Stimulated activated CD4-positive, alpha-beta T cell treated with anti-CD3 and anti-CD28 coated beads, TNF-alpha, amount 100 ng/mL, for 1 hour (primary cell): ENCODE results near the gene CCK.

Experiments
- DNase-seq, 3 donors: peaks; one replicate each; pipeline ENCODE4 v3.0.0-alpha.2; 2020; ENCODE audit warnings: low read depth in 3 of 3, low spot score in 1 of 3

Gene CCK

GRCh38 chr3:42226470-42227425, 39.2 kb downstream of the CCK start:
- no peak for DNase-seq

DNA sequence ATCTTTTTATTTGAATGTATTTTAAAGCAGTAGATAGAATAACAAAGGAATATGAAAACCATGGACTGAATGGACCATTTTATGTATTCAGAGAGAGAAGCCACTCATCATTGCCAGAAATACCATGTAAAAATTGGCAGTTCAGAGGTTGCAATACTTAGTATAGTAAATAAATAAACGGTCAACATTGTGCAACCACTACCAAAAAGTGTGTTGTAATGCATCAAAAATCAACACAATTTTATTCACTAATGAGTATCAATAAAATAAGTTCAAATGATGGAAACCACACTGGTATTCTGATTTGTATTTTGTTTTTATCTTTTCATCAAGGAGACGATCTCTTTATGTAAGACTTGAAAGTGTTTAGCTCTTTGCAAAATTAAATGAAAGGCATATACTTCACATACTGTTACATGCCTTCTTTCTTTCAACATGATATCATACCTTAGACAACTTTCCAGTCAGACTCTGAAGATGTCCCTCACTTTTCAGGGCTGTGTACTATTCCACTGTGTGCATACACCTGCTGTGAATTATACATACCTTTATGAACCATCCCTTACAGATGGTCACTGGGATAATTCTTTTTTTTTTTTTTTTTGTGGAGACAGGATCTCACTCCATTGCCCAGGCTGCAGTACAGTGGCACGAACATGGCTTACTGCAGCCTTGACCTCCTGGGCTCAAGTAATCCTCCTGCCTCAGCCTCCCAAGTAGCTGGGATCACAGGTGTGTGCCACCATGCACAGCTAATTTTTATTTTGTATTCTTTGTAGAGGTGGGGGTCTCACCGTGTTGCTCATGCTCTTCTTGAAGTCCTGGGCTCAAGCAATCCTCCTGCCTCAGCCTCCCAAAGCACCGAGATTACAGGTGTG, 40.3 kb downstream of the CCK start:
- no peak for DNase-seq

- DNase-seq: no peak
These were observed 41.1 kb downstream of the CCK start for GRCh38 chr3:42224658-42225421.

DNA sequence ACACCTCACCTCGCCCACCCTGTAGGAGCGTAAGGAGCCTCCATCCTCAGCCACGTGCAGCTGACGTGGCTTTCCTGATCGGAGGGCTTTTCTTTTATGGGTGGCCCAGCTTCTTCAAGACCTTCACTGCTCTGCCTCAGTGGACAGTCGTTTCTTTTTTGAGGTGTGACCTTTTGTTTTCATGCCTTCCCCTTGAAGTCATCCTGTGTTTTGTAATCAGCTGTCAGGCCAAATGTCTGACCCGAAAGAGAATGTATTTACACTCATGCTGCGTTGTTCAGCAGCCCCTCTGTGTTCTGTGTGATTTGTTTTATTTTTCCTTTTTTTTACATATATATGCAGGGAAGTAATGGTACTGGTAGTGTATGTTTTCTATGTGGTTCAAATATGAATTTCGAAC, 41.8 kb downstream of the CCK start:
- DNase-seq: no peak

- DNase-seq: no peak
These were observed 42.9 kb downstream of the CCK start for GRCh38 chr3:42222942-42223693.

DNA sequence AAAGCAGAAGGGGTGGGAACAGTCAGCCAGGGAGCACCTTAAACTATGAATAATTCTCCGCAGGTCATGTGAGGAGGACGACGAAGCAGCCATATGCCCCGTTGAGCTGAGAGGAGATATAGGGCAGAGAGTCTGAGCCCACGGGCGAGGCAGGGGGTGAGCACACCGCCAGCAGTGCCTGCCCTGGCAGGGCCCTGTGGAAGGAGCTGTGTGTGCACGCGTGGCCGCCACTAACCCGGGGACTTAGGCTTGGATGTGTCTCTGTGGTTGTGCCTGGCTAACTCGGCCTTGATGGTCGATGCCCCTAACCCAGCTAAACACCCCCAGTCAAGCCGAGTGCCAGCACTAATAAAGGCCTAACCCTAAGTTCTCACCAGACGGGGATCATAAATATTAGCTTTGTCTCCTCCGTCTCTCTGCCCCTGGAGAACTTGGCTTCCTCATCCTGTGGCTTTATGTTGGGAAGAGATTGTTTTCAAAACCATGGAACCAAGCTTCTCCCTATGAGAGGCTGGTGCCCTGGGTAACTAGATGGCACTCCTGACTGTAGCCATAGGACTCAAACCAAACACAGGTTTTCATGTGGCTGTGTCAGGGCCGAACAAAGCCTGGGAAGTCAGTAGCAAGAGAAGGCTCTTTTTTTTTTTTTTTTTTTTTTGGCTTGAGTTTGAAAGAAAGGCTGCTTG, 45.4 kb downstream of the CCK start:
- DNase-seq: no peak

DNA sequence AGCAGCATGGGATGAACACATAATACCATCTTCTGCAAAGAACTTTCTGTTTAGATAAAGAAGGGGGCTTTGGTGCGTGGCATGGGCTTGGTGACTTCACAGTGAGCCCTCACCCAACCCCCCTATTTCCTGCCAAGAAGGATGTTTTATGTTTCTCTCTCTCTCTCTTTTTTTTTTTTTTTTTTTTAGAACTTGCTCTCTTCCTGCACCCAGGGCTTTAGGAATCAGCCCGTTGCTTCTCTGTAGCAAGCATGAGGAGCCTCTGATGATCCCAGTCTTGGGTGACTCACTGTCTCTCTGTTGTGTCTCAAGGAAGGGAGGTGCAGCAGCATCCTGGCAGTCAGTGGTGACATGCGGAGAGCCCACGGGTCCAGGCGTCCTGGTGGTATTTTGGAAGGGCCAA, 49.1 kb downstream of the CCK start:
- DNase-seq: no peak

GRCh38 chr3:42216302-42216701, 49.7 kb downstream of the CCK start:
- DNase-seq: no peak

DNA sequence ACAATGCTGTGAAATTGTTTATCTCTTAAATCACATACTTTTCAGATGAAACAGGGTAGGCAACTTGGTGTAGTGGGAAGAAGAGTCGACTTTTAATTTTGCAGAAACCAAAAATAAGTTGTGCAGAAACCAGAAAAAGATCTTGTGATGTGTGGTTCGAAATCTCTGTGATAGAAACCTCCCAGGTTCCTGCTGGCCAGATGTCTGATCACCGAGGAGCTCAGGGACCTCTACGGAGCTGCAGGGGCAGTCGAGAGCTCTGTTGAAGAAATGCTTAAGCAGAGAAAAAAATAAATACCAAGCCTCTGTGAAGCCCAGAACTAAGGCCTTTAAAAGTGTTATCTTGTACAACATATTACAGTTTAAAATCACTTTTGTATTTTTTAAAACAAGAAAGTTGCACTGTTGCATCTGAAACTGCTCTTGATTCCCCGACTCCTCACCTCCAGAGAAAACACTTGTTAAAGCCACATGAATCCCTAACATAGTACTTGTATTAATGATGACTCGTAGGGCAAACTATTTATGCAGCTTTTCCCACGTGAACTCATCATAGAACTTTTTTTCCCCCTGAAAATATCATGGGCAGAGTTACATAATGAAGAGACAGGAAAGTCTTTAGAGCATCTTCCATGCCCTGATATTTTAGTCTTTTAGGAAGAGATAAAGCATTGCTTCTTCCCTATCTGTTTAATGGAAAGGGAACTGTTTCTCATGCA, 51.3 kb downstream of the CCK start:
- DNase-seq: no peak

DNA sequence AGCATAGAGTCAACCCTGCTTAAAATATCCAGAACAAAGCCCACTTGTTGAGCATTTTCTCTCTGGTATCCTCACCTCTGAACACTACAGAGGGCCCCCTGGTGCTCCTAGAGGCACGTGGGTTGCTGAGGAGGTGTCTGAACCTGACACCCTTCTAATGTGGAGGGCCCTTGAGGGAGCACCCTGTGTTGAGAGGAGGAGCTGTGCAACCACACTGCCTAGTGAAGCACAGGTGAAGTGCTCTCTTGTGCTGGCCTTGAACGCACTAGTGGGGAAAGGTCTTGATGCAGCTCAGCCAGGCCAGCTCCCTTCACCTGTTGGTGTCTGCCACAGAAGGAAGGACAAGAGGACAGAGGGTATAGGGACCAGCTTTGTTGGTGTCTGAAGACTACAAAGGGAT, 51.9 kb downstream of the CCK start:
- no peak for DNase-seq

GRCh38 chr3:42213417-42213816, 52.6 kb downstream of the CCK start:
- DNase-seq: no peak

DNA sequence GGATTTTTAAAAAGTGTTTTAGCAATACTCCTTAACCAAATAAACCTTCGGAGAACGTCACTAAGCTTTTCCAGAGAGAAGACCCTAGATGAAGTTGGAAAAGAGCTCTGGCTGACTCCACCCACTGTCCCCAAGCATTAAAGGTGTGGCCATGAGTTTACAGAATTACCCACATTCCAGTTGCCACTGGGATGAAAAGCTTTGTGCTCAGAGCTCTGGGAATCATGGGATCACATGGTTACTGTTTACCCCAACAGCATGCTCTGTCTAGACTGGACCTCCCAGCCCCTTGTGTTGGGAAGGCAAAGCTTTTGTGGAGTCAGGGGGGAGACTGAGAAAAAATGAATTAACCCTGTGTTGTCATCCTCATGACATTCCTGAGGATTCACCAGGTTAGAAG, 55.3 kb downstream of the CCK start:
- DNase-seq: no peak

GRCh38 chr3:42209917-42210316, 56.1 kb downstream of the CCK start:
- DNase-seq: no peak
